ENCODE results near the gene CYP2S1.
"Not testable (repeated sequence)": the region's sequence is repeated elsewhere in the genome, so short reads cannot be mapped to it uniquely, and the experiment has no call there.

CYP2S1 gene

DNA sequence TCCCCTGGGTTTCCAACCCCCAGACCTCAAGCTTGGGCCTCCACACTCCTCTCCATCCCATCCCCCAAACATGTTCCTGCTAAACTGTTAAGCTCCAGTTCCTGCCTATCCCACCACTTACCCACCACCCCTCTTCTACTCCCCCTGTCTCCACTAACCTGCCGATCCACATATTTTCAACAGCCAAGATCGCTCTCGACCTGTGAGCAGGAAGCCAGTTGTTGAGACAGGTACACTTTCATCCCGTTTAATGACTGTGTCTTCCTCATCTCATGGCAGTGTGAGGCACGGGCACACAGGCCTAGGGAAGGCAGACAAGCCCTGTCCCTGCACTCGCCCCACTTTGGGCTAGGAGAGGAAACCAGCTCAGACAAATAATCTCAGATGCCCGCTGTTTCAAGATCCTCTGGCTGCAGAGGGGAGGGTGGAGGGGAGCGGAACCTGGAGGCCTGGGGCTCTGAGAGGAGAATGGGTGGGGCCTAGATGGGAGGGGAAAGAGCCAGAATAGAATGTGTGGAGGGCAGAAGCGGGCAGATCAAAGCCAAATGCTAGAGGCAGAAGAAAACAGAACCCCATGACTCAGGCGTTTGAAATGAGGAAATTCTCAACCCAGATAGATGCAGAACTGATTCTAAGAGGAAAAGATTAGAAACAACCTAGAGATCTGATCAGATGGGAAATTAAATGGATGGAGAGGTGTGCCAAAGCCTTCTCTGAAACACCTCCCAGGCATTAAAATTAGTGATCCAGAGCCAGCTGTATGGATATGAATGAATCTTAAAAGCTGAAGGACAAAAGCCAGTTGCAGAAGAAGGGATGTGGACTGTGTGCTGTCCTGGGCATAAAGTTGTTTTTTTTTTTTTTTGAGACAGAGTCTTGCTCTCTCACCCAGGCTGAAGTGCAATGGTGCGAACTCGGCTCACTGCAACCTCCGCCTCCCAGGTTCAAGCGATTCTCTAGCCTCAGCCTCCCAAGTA, 16.9 kb upstream of the CYP2S1 start:
- peak overlapping the region; percentile 70 for H4K12ac ChIP-seq (ENCODE audit: low read depth, low read length)
- peak overlapping the region; percentile 97 for H4K91ac ChIP-seq (ENCODE audit: low read depth, low read length)
- H3K14ac ChIP-seq (ENCODE audit: low read length), result peak overlapping the region; percentile 90
- peak overlapping the region; percentile 90 for H2AFZ ChIP-seq (ENCODE audit: insufficient read depth, low read length, poor library complexity)
- peak overlapping the region; percentile 79 for H2AK5ac ChIP-seq (ENCODE audit: low read length)
- H3K4me2 ChIP-seq (ENCODE audit: low read length), result peak overlapping the region; percentile 72
- H2BK12ac ChIP-seq (ENCODE audit: low read length), result peak overlapping the region; percentile 99
- H3K9me3 ChIP-seq (ENCODE audit: insufficient read depth, low read depth, low read length), result no peaks in the 10 kb centered on the region
- peak; percentile 58 to 60 for DNase-seq
- H4K8ac ChIP-seq (ENCODE audit: low read depth, low read length), result peak overlapping the region; percentile 92
- H3K27ac ChIP-seq (ENCODE audit: low read depth, low read length), result peak overlapping the region; percentile 99
- peaks cover 4% of the 10 kb centered on the region for H3K79me2 ChIP-seq (ENCODE audit: control insufficient read depth, insufficient read depth, low read length, poor library complexity)
- H3K36me3 ChIP-seq (ENCODE audit: control insufficient read depth in 1 of 2, insufficient read depth in 2 of 2, low read length in 2 of 2), result no peaks in the 10 kb centered on the region
- no CpG with 5 or more reads among the region's 14 CpGs for WGBS (ENCODE audit: extremely low coverage, insufficient coverage, insufficient read length)
- peak overlapping the region; percentile 99 for H2BK5ac ChIP-seq (ENCODE audit: low read depth, low read length, poor library complexity)
- peak overlapping the region; percentile 99 for H2BK120ac ChIP-seq (ENCODE audit: insufficient read depth, low read length, poor library complexity)
- H3K9ac ChIP-seq (ENCODE audit: low read length), result no peak overlapping the region
- no peaks in the 10 kb centered on the region for H3K27me3 ChIP-seq (ENCODE audit: insufficient read depth, low read length)
- peak overlapping the region; percentile 68 for H3K4me3 ChIP-seq (ENCODE audit: low read depth, low read length)
- H3K23ac ChIP-seq (ENCODE audit: low read length), result no peak overlapping the region
- peak overlapping the region; percentile 71 for H3K4ac ChIP-seq (ENCODE audit: low read depth, low read length)
- H3K4me1 ChIP-seq (ENCODE audit: control insufficient read depth in 1 of 2, insufficient read depth in 2 of 2, low read length in 2 of 2), result peaks cover 25 to 27% of the 10 kb centered on the region in 2 experiments
- H3K18ac ChIP-seq (ENCODE audit: low read length), result peak overlapping the region; percentile 96
- H3K79me1 ChIP-seq (ENCODE audit: low read length), result peaks cover 24% of the 10 kb centered on the region

- not testable (repeated sequence) for H3K23ac ChIP-seq (ENCODE audit: low read length); H2BK5ac ChIP-seq (ENCODE audit: low read depth, low read length, poor library complexity); H3K79me2 ChIP-seq (ENCODE audit: control insufficient read depth, insufficient read depth, low read length, poor library complexity); H4K91ac ChIP-seq (ENCODE audit: low read depth, low read length); H3K4ac ChIP-seq (ENCODE audit: low read depth, low read length); H3K14ac ChIP-seq (ENCODE audit: low read length); H3K27ac ChIP-seq (ENCODE audit: low read depth, low read length); H3K36me3 ChIP-seq (ENCODE audit: control insufficient read depth in 1 of 2, insufficient read depth in 2 of 2, low read length in 2 of 2); H3K4me3 ChIP-seq (ENCODE audit: low read depth, low read length); DNase-seq; H3K27me3 ChIP-seq (ENCODE audit: insufficient read depth, low read length); H3K18ac ChIP-seq (ENCODE audit: low read length); H4K8ac ChIP-seq (ENCODE audit: low read depth, low read length); H2BK12ac ChIP-seq (ENCODE audit: low read length); H3K4me2 ChIP-seq (ENCODE audit: low read length); H3K9ac ChIP-seq (ENCODE audit: low read length); H4K12ac ChIP-seq (ENCODE audit: low read depth, low read length); H2BK120ac ChIP-seq (ENCODE audit: insufficient read depth, low read length, poor library complexity); H3K9me3 ChIP-seq (ENCODE audit: insufficient read depth, low read depth, low read length); H2AFZ ChIP-seq (ENCODE audit: insufficient read depth, low read length, poor library complexity); H2AK5ac ChIP-seq (ENCODE audit: low read length)
- Histone ChIP-seq H3K79me1 (ENCODE audit: low read length) (peaks cover 15% of the 10 kb centered on the region), H3K4me1 (ENCODE audit: control insufficient read depth in 1 of 2, insufficient read depth in 2 of 2, low read length in 2 of 2) (peaks cover 5 to 10% of the 10 kb centered on the region in 2 experiments)
- WGBS (ENCODE audit: extremely low coverage, insufficient coverage, insufficient read length), result no CpG with 5 or more reads among the region's 34 CpGs
These were observed 12.8 kb upstream of the CYP2S1 start for GRCh38 chr19:41180173-41180572.

- no peak for DNase-seq
- Histone ChIP-seq H3K4me3 (ENCODE audit: low read depth, low read length) (no peak overlapping the region), H3K18ac (ENCODE audit: low read length) (no peak overlapping the region), H3K27ac (ENCODE audit: low read depth, low read length) (no peak overlapping the region), H3K9ac (ENCODE audit: low read length) (no peak overlapping the region), H3K4me1 (ENCODE audit: control insufficient read depth in 1 of 2, insufficient read depth in 2 of 2, low read length in 2 of 2) (peaks cover 0 to 2% of the 10 kb centered on the region in 2 experiments), H4K8ac (ENCODE audit: low read depth, low read length) (no peak overlapping the region), H3K36me3 (ENCODE audit: control insufficient read depth in 1 of 2, insufficient read depth in 2 of 2, low read length in 2 of 2) (no peaks in the 10 kb centered on the region), H2AK5ac (ENCODE audit: low read length) (no peak overlapping the region), H4K12ac (ENCODE audit: low read depth, low read length) (no peak overlapping the region), H3K23ac (ENCODE audit: low read length) (no peak overlapping the region), H2BK5ac (ENCODE audit: low read depth, low read length, poor library complexity) (no peak overlapping the region), H3K27me3 (ENCODE audit: insufficient read depth, low read length) (no peaks in the 10 kb centered on the region), H2BK12ac (ENCODE audit: low read length) (no peak overlapping the region), H3K9me3 (ENCODE audit: insufficient read depth, low read depth, low read length) (no peaks in the 10 kb centered on the region), H3K79me1 (ENCODE audit: low read length) (no peaks in the 10 kb centered on the region), H3K14ac (ENCODE audit: low read length) (no peak overlapping the region), H2BK120ac (ENCODE audit: insufficient read depth, low read length, poor library complexity) (no peak overlapping the region), H3K79me2 (ENCODE audit: control insufficient read depth, insufficient read depth, low read length, poor library complexity) (no peaks in the 10 kb centered on the region), H4K91ac (ENCODE audit: low read depth, low read length) (no peak overlapping the region), H3K4ac (ENCODE audit: low read depth, low read length) (no peak overlapping the region), H2AFZ (ENCODE audit: insufficient read depth, low read length, poor library complexity) (no peak overlapping the region), H3K4me2 (ENCODE audit: low read length) (no peak overlapping the region)
- no CpG with 5 or more reads among the region's 8 CpGs for WGBS (ENCODE audit: extremely low coverage, insufficient coverage, insufficient read length)
These were observed 5.8 kb upstream of the CYP2S1 start for GRCh38 chr19:41186971-41187883.

- no peaks in the 10 kb centered on the region for H3K79me2 ChIP-seq (ENCODE audit: control insufficient read depth, insufficient read depth, low read length, poor library complexity)
- WGBS (ENCODE audit: extremely low coverage, insufficient coverage, insufficient read length), result no CpG with 5 or more reads among the region's 3 CpGs
These were observed 5.1 kb upstream of the CYP2S1 start for GRCh38 chr19:41187884-41188279.

More at GRCh38 chr19:41187884-41188279, 5.1 kb upstream of the CYP2S1 start:
- Histone ChIP-seq H3K36me3 (ENCODE audit: control insufficient read depth in 1 of 2, insufficient read depth in 2 of 2, low read length in 2 of 2) (no peaks in the 10 kb centered on the region), H4K91ac (ENCODE audit: low read depth, low read length) (no peak overlapping the region), H3K4me3 (ENCODE audit: low read depth, low read length) (no peak overlapping the region), H3K23ac (ENCODE audit: low read length) (no peak overlapping the region), H3K9ac (ENCODE audit: low read length) (no peak overlapping the region), H3K4ac (ENCODE audit: low read depth, low read length) (no peak overlapping the region), H4K12ac (ENCODE audit: low read depth, low read length) (no peak overlapping the region), H4K8ac (ENCODE audit: low read depth, low read length) (no peak overlapping the region), H2BK5ac (ENCODE audit: low read depth, low read length, poor library complexity) (no peak overlapping the region), H3K14ac (ENCODE audit: low read length) (no peak overlapping the region), H3K18ac (ENCODE audit: low read length) (no peak overlapping the region), H3K27me3 (ENCODE audit: insufficient read depth, low read length) (no peaks in the 10 kb centered on the region), H2AK5ac (ENCODE audit: low read length) (no peak overlapping the region), H3K79me1 (ENCODE audit: low read length) (peaks cover 3% of the 10 kb centered on the region), H3K9me3 (ENCODE audit: insufficient read depth, low read depth, low read length) (no peaks in the 10 kb centered on the region), H2BK120ac (ENCODE audit: insufficient read depth, low read length, poor library complexity) (no peak overlapping the region), H2BK12ac (ENCODE audit: low read length) (no peak overlapping the region), H3K4me2 (ENCODE audit: low read length) (no peak overlapping the region), H2AFZ (ENCODE audit: insufficient read depth, low read length, poor library complexity) (no peak overlapping the region), H3K4me1 (ENCODE audit: control insufficient read depth in 1 of 2, insufficient read depth in 2 of 2, low read length in 2 of 2) (peaks cover 5 to 6% of the 10 kb centered on the region in 2 experiments), H3K27ac (ENCODE audit: low read depth, low read length) (no peak overlapping the region)
- no peak for DNase-seq

All from trophoblast cell (in vitro differentiated cells and primary cell).